Measurements from ENCODE around the gene CLRN2. TPM values are rescaled to one million over a fixed set of nuclear protein-coding genes. Genes with fewer than 3 reads are reported as not detected.
A peak's percentile ranks its signal among the peaks of the same experiment; 100 is the strongest.

The CLRN2 gene
- total and polyA plus RNA-seq, 2 of the 4 experiments (the other 2 are of a cell fraction) = not detected

- Histone ChIP-seq H2AK5ac (ENCODE audit: low read depth, low read length) (no peak overlapping the region), H3K4ac (ENCODE audit: low read depth, low read length) (no peak overlapping the region), H3K9me1 (ENCODE audit: insufficient read depth, low read length) (peaks cover 3% of the 10 kb centered on the region; the same call in 1 of the 2 replicates), H3K79me1 (ENCODE audit: low read depth in 1 of 2, low read length in 2 of 2) (peaks cover 11 to 21% of the 10 kb centered on the region in 2 experiments), H4K91ac (ENCODE audit: insufficient read depth, low read depth, low read length) (no peak overlapping the region), H2BK20ac (ENCODE audit: low read depth, low read length) (no peak overlapping the region), H3K18ac (ENCODE audit: low read depth, low read length) (no peak overlapping the region), H3K14ac (replicated peaks; ENCODE audit: low read depth, low read length) (no peak overlapping the region), H3K4me2 (ENCODE audit: low read depth, low read length) (no peak overlapping the region; the same call in 1 of the 2 replicates), H2AK9ac (replicated peaks; ENCODE audit: low read depth, low read length, poor library complexity) (peak overlapping the region; percentile 75), H4K20me1 (ENCODE audit: insufficient read depth, low read length) (no peaks in the 10 kb centered on the region), H3K4me1 (ENCODE audit: control insufficient read depth, insufficient read depth, low read length) (peaks cover 2% of the 10 kb centered on the region; the same call in 1 of the 2 replicates), H3K27me3 (ENCODE audit: control insufficient read depth, insufficient read depth, low read length) (peaks cover 9% of the 10 kb centered on the region), H2BK120ac (ENCODE audit: low read depth, low read length) (no peak overlapping the region), H3K9me3 (ENCODE audit: control insufficient read depth, insufficient read depth, low read length) (no peaks in the 10 kb centered on the region), H3K36me3 (ENCODE audit: control insufficient read depth, insufficient read depth, low read length) (peaks cover 6% of the 10 kb centered on the region), H4K5ac (ENCODE audit: low read depth, low read length) (no peak overlapping the region), H3K23ac (ENCODE audit: low read depth, low read length) (no peak overlapping the region), H2BK5ac (ENCODE audit: low read depth, low read length, poor library complexity, severe bottlenecking) (no peak overlapping the region), H2AFZ (replicated peaks; ENCODE audit: low read length, poor library complexity) (no peak overlapping the region), H4K8ac (ENCODE audit: low read depth in 2 of 2, low read length in 2 of 2) (no peak overlapping the region), H3K4me3 (ENCODE audit: insufficient read depth, low read depth, low read length) (no peak overlapping the region), H3K56ac (ENCODE audit: extremely low read depth, insufficient read depth, low read length) (no peak overlapping the region), H3K27ac (ENCODE audit: insufficient read depth, low read length) (no peak overlapping the region), H2BK15ac (ENCODE audit: low read depth, low read length) (no peak overlapping the region), H3K9ac (ENCODE audit: low read depth, low read length) (no peak overlapping the region)
- ChIA-PET POLR2A (ENCODE audit: unreplicated experiment) (no interaction called here), CTCF (interaction anchor here (1.5 kb wide), 1 partner anchor 38 kb away, joined by 4 read pairs; no protein-coding TSS in a partner anchor)
- DNase-seq = no peak
- TF ChIP-seq CEBPB (IDR thresholded peaks at IDR 0.05; ENCODE audit: low read depth, low read length) (no peak), FOS (IDR thresholded peaks at IDR 0.05; ENCODE audit: low read depth, low read length) (no peak), POLR2A (IDR thresholded peaks at IDR 0.05; ENCODE audit: low read depth, low read length) (no peak), NFE2L2 (IDR thresholded peaks at IDR 0.05; ENCODE audit: low read depth, low read length) (no peak), MAFK (IDR thresholded peaks at IDR 0.05; ENCODE audit: low read depth, low read length) (no peak), CTCF (conservative IDR thresholded peaks at IDR 0.05; ENCODE audit: low read depth, low read length) (no peak), USF2 (IDR thresholded peaks at IDR 0.05; ENCODE audit: low read depth, low read length) (no peak), CHD1 (IDR thresholded peaks at IDR 0.05; ENCODE audit: low read depth, low read length) (no peak), SMC3 (IDR thresholded peaks at IDR 0.05; ENCODE audit: low read depth, low read length) (no peak), ELK1 (IDR thresholded peaks at IDR 0.05; ENCODE audit: borderline replicate concordance, low read depth, low read length) (no peak), MXI1 (IDR thresholded peaks at IDR 0.05; ENCODE audit: borderline replicate concordance, low read depth, low read length) (no peak), BHLHE40 (IDR thresholded peaks at IDR 0.05; ENCODE audit: low read depth, low read length) (no peak), RAD21 (IDR thresholded peaks at IDR 0.05; ENCODE audit: low read length) (no peak), MAZ (IDR thresholded peaks at IDR 0.05; ENCODE audit: borderline replicate concordance, low read depth, low read length) (no peak), RCOR1 (IDR thresholded peaks at IDR 0.05; ENCODE audit: insufficient replicate concordance, low read length) (no peak), RFX5 (IDR thresholded peaks at IDR 0.05; ENCODE audit: low read depth, low read length) (no peak)
- 100% methylated on average over 1 of the region's 3 CpGs; no CpG with 5 or more reads in 1 of the 2 experiments for WGBS, 2 experiments (ENCODE audit: extremely low coverage in 2 of 2, insufficient read length in 1 of 2)
- ATAC-seq (ENCODE audit: low read depth) = no peak
- in situ Hi-C loops (cut with MboI; ENCODE audit: low sequenced_read_pairs) (no loop called here), intact Hi-C loops (cut with micrococcal nuclease) (no loop called here), dilution Hi-C loops (cut with HindIII; ENCODE audit: low sequenced_read_pairs, unreplicated experiment) (no loop called here)
- no TSS peak for BruUV-seq (replicated peaks)
Measured at GRCh38 chr4:17510582-17510981, 4.4 kb upstream of the CLRN2 start.
